ENCODE measurements around the gene RASSF9.

Gene RASSF9

DNA sequence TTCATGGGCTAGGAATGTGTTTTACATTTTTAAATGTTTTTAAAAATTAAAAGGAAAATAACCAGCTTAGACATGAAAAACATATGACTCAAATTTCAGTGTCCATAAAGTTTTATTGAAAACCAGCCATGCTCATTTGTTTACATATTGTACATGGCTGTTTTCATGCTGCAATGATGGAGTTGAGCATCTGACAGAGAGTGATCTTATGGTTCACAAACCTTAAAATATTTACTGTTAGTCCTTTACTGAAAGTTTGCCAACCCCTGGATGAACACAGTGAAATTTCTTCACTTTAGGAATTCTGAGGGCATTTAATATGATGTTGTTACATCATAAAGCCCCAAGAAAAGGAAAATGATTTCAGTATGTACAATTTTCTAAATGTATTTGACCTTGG is 16.1 kb downstream of the RASSF9 start:
- no peak for DNase-seq

DNA sequence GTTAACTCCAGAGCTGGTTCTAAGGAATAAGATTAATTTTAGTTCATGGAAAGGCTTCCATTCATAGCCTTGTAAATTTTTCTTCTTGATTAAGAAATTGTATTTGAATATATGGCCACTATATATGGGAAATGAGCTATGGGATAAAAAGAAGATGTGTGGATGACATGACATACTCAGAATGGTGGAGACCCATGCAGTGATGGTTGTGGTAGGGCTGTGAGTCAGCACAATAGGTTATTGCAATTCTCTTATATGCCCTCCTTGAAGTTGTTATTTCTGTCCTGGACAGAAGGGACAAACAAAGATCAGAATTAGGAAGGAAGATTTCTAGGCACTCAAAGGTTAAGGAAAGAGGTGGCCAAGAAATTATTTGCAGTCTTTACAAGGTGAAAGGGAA is 21.5 kb downstream of the RASSF9 start:
- no peak for DNase-seq

DNA sequence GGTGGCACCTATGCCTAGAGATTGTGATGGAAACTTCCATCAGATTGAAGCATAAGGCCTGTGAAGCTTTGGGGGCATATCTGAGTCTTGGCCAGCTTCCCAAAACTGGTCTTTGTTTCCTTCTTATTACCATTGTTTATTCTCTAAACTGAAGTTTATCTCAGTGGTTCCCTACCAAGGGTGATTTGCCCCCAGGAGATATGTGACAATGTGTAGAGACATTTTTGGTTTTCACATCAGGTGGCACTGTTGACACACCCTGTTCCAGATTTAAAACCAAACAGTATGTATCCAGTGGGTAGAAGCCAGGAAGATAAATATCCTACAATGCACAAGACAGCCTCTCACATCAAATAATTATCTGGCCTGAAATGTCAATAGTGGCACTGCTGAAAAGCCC is 22.1 kb downstream of the RASSF9 start:
- DNase-seq = no peak

DNA sequence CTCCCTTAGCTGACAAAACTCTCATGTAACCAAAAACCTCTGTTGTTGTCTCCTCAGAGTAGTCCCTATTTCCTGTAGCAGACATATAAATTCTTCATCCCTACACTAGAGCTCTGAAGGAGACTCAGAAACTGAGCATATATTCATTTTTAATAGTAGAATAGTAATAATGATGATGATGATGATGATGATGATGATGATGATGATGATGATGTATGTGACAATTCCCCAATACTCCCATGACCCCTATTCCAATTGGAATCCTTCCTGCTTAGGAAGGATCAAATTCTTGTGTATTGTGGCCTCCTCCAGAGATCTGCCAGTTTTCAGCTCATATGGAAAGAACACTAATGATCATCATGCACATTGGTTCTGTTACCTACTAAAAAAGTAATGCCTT is 26.7 kb downstream of the RASSF9 start:
- no peak for DNase-seq

DNA sequence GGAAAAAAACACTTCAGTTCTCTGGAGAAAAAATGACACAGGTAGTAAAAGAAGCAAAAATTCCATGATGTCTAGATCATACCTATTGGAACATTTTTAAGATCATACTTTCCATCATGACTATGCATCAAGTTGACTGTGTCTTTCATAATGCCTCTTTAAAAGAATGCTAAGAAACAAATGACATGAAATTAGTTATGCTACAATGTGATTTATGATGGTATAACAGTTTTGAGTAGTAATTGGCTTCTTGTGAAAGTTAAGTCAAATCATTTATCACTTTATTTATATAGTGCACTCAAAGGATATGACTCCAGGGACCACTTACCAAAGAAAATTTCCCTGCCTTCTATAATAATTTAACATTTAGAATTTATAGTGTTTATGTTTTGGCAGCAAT is 28.5 kb downstream of the RASSF9 start:
- no peak for DNase-seq

DNA sequence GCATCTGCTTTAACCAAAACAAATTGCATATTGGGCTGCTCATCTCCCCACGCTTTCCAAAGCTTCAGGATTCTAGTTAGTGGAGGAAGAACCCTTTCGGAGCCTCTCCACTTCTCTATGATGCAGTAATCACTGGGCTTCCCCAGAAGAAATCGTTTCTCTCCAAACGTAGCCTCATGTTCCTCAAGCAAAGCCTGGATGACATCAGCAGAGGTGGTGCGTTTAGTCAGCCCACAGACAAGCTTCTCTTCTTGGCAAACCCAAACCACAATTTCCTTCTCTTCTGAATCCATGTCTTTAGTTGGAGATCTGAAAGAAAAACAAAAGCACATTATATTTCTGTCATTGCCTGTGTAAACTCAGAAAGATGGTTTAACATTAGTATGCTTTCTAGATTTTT is 30.6 kb downstream of the RASSF9 start:
- no peak for DNase-seq

DNA sequence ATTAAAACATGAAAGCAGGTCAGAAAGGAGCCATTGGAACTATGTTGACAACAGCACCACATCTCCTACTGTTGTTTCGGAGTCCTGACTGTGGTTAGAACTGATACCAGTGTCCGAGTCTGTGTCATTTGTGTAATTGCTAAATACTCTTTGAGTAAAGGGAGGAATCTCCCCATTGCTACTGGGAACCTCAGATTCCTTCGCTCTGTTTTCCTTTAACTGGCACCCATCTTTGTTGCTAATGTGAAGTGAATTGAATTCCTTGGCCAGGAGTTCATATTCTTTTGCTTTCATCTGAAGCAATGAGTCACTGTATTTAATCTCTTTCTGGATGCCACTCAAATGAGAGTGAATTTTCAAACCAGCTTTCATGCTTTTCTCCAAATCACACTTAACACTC is 31.5 kb downstream of the RASSF9 start:
- no peak for DNase-seq

DNA sequence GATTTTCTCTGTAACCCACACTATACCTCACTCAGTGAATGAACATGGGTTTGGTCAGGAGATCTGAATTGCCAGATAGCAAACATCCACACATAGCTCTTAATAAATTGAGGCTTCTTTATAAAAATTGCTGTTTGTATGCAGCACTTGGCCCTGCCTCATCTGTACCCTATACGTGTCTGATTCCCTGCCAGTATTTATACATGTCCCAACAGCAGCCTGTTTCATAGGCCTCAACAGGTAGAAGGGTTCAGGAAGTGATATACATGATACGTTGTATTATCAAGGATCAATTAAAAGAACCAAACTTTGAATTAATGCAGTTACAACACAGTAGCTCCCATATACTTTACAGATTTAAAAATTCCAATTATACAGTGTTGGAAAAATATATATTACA is 32.3 kb downstream of the RASSF9 start:
- no peak for DNase-seq

DNA sequence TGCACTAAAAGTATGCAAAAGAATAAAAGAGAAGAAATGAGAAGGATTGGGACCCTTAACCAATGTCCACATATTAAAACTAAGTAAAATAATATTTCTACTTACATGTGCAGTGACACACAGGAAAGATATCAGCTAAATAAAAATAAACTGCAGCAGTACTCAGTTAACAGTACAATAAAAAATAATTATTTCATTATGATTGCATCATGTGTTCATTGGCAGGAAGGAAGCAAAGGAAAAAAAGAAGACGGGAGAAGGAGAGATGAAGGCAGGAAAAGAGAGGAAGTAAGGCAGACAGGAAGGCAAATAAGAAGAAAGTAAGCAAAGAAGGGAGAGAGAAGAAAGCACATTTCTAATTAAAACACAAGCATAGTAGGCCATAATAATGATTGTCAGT is 33.0 kb downstream of the RASSF9 start:
- DNase-seq = no peak

DNA sequence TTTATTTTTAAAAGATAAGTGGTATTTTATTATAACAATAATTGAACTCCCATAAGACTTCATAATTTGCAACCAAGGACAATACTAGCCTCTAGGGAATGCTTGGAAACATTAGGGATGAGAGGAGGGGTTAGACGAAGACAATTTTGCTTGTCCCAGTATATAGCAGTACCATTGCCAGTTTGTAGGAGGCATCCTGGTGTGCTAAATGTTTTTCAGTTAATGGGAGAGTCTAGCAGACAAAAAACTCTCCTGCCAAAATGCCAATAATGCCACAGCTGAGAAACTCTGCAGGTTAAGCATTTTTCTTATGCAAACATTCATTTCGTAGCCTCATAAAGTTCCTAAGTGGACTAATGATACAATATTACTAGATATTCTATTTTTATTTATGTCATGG is 38.1 kb downstream of the RASSF9 start:
- DNase-seq = no peak

DNA sequence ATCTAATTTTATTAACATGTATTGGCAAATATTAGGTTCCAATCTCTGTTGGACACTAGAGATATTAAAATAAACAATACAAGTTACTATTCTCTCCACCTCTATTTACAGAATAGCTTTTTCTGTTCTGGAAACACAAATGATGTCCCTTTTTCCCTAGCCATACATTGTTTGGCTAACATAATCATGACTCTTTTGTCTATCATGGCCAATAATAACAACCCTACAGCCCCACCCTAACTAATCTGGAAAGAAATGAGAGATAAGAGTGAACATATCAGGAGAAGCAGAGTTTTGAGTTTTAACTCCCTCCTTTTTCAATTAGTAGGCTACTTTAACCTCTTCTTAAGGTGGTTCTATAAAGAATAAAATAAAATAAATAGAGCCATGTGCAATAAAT is 40.2 kb downstream of the RASSF9 start:
- no peak for DNase-seq

DNA sequence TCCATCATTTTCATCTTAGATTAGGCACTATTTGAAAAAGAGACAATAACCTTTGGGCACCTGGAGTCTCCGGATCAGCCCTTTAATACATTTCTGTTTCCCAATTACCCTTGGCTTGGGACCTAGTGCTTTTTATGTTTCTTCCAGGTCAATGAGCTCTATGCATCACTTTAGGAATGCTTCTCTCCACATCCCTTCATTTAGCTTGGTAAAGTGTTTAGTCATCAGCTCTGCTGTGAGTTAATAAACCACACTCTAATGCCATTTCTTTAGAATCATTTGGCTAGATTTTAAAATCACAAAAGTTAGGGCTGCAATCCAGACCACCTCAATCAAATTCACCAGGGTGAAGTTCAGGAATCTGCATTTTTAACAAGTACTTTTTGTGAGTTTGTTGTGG is 41.7 kb downstream of the RASSF9 start:
- DNase-seq = no peak

DNA sequence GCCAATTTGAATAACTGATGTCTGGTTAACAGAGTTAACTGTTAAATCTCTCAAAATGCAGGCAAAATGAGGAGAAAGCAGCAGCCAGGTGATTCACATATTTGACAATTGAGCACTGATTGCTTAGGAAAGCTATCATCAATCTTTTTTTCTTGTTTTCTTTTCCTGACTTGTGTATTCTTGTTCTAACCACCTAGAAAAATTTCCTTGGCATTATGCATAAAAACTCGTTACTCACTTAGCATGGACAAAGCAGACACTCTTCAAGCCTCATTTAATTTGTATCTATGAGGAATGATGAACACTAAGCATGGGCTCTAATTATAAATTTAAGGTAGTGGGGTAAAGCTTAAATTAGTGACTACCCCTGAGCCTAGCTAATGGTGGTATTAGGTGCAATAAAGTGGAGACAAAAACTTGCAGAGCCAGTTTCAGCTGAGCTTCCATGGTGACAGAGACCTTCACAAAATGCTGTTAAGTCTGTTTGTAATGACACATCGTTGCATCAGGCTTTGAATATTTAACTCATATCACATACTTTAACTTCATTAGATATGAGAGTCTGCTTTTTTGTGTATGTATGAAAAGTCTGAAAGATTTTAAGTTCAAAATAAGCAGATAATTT is 52.0 kb downstream of the RASSF9 start:
- DNase-seq = no peak

DNA sequence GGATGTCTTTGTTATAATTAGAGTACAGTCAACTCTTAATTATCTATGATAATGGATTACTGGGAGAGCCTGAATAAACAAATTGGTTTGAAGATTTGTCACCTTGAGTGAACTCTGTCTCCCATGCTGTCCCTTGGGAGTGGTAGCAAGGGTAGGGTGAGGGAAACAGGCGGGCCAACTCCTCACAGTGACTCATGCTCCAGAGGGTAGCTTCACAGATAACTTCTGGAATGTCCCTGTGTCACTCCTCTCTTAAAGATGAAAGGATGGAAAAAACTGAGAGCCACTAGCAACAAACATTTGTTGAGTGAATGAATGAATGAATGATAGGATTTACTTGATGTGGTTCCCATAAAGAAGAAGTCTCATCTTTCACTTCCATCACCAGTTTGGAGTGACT is 53.5 kb downstream of the RASSF9 start:
- no peak for DNase-seq

DNA sequence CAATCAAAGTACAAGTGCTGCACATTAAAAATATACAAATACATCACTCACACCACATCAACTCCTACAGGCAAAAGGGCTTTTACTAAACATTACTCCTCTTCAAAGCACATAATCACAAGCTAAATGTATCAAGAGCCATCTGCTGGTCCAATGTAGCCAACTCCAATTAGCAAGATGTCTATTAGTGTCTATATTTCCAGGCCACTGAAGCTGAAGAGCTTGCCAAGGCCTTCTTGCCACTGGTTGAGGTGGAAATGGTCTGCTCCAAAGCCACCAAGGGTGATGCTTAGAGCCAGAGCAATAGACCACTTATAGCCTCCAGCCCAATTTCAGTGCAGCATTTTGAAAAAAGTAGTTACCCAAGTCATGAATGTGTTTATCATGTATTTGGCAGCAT is 54.4 kb downstream of the RASSF9 start:
- no peak for DNase-seq

DNA sequence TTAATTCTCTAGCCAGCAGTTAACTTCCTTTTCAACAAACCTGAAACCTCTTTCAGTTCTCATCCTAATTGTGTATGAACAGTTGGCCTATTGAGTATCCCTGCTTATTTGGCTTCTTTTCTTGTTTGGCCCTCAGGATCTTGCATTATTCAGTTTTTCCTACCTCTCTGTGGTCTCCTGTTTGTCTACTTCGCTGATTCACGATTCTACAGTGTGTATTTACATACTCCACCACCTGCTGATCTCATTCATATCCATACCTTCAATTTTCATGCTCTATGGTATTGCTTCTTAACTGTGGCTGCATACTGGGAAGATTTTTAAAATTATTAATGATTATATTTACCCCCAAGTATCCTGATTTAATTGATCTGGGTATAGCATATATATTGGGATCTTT is 56.4 kb downstream of the RASSF9 start:
- DNase-seq = no peak

DNA sequence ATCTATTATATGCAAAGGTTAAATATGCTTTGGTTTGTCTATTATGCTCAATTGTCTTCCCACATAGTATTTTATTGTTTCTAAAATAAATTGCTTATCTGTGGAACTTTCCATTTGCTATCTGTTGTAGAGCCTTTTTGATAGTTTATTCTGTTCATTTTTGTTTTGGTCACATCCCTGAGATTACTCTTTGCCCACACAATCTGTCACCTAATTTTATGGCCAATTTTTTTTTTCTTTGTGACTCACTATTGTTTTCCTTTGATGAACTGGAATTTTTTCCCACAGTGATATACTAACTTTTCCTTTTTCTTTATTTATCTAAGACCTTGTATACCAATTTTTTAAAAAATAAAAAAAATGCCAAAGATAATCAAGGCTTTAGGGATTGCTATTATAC is 61.1 kb downstream of the RASSF9 start:
- DNase-seq = no peak

DNA sequence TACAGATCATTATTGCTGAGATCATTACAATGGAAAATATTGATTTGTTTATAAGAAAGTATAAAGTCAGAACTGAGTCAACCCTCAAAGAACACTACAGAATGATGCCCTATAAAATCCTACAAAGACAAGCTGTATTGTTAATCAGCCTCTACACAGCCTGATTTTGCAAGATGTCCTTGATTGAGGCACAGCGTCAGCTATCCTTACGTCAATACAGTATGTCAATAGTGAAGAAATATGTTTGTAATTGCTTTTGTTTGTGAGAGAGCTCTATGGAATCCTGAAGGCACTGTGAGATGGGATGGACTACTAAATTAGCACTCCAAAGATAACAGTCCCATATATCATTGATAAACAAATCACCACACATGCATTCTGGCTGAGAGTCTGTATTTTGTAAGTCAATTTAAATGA is 70.7 kb downstream of the RASSF9 start:
- DNase-seq = no peak

DNA sequence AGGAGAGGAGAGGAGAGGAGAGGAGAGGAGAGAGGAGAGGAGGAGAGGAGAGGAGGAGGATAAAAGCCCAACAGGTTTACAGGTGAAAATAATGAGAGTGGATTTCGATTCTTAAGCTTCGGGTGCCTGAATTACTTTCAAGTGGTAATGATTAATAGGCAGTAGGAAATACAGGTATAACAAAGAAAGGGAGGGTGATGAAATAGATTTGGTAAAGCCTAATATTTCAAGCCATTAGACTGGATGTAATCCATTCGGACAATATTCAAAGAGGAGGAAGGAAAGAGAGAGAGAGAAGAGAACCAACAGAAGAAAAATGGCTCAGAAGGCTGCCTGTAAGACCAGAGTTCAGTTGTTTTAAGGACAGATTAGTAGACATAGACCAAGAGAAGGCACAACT is 76.6 kb downstream of the RASSF9 start:
- no peak for DNase-seq

DNA sequence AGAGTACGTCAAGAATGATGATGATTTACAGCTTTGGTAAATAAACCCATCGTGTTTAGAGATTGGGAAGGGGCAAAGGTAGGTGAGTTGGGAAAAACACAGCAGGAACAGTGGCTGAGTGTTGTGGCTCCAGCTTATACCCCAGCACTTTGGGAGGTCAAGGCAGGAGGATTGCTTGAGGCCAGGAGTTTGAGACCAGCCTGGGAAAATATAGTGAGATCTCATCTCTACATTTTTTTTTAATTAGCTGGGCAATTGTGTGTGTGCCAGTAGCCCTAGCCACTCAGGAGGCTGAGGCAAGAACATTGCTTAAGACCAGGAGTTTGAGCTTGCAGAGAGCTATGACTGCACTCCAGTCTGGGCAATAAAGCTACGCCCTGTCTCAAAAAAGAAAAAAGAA is 77.1 kb downstream of the RASSF9 start:
- DNase-seq = no peak

DNA sequence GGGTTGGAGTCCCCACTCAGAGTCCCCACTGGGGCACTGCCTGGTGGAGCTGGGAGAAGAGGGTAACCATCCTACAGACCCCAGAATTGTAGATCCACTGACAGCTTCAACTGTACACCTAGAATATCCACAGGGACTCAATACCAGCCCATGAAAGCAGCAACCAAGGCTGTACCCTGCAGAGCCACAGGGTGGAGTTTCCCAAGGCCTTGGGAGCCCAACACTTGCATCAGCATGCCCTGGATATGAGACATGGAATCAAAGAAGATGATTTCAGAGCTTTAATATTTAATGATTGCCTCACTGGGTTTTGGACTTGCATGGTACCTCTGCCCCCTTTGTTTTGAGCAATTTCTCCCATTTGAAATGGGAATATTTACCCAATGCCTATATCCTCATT is 80.4 kb downstream of the RASSF9 start:
- no peak for DNase-seq

Measured in activated CD8-positive, alpha-beta memory T cell treated with anti-CD3 and anti-CD28 coated beads for 24 hours (primary cell).